Heart right ventricle (tissue), 16 donors: Measurements from ENCODE around the gene PRKN. TPM values are rescaled to one million over a fixed set of nuclear protein-coding genes. Genes with fewer than 3 reads are reported as not detected.
"Not testable (repeated sequence)": the region's sequence is repeated elsewhere in the genome, so short reads cannot be mapped to it uniquely, and the experiment has no call there.

Experiments used
- ATAC-seq, 8 donors: fragments of 200-7000 bp; cut with Tn5 transposase; one replicate each; pipeline ENCODE4 v1.9.1; 2020; ENCODE audit warnings: mild to moderate bottlenecking in 8 of 8, moderate library complexity in 8 of 8, moderate number of reproducible peaks in 1 of 8
- DNase-seq, 2 donors: peaks; one replicate each; pipeline ENCODE4 v3.0.0-alpha.2; 2020
- H3K27ac ChIP-seq, 10 donors: fragments of 200-600 bp; sonication (generic) in 2 of 10; one replicate each; pipeline versions ENCODE4 v1.5.0 to v1.8.0; 2020 to 2022; ENCODE audit warnings: mild to moderate bottlenecking in 3 of 10
- H3K27me3 ChIP-seq, 7 donors: fragments of 200-600 bp; one replicate each; pipeline ENCODE4 v1.8.0; 2021 to 2022; ENCODE audit warnings: mild to moderate bottlenecking in 2 of 7
- H3K36me3 ChIP-seq, 9 donors: fragments of 200-600 bp; sonication (generic) in 1 of 9; one replicate each; pipeline versions ENCODE4 v1.5.0 to v1.8.0; 2020 to 2022; ENCODE audit warnings: mild to moderate bottlenecking in 2 of 9
- H3K4me1 ChIP-seq, 9 donors: fragments of 200-600 bp; sonication (generic) in 1 of 9; one replicate each; pipeline versions ENCODE4 v1.5.0 to v1.8.0; 2020 to 2022; ENCODE audit warnings: mild to moderate bottlenecking in 4 of 9
- H3K4me3 ChIP-seq, 10 donors: fragments of 200-600 bp; sonication (generic) in 2 of 10; one replicate each; pipeline versions ENCODE4 v1.5.0 to v1.8.0; 2020 to 2022; ENCODE audit warnings: mild to moderate bottlenecking in 7 of 10, moderate library complexity in 2 of 10
- H3K9me3 ChIP-seq, 11 donors: fragments of 200-600 bp in 10 of 11; sonication (generic) in 2 of 11; one replicate each; pipeline versions ENCODE4 v1.5.0 to v1.8.0; 2013 to 2022; ENCODE audit warnings: mild to moderate bottlenecking in 2 of 11, control low read depth in 1 of 11, moderate library complexity in 1 of 11
- CTCF ChIP-seq, 9 donors: fragments of 200-600 bp; sonication (generic) in 2 of 9; IDR thresholded peaks; one replicate each; pipeline versions ENCODE4 v1.5.0 to v1.8.0; 2021 to 2022; ENCODE audit warnings: antibody characterized with exemption in 9 of 9, mild to moderate bottlenecking in 5 of 9, moderate library complexity in 1 of 9
- WGBS, 2 donors: extraction: QIAGEN DNeasy Blood & Tissue Kit; methylation state at CpG; one replicate each; pipeline ENCODE4 v1.1.7; 2013; ENCODE audit warnings: inconsistent platforms in 1 of 2; 5-methylcytosine and 5-hydroxymethylcytosine counted together
- intact Hi-C, 10 donors: fragments of 100-400 bp; cut with DNase I; formaldehyde crosslinking; loops; one replicate each; pipeline versions ENCODE4 v1.11.1 to v1.14.2; 2022
- polyA plus RNA-seq, 2 donors: library from polyadenylated mRNA; stranded (reverse); fragments of 200-250 nt; gene quantifications; one replicate each; pipeline ENCODE4 v1.2.3, GENCODE V29; 2013
- total RNA-seq, 10 donors: library from RNA; stranded (reverse); fragmentation: NEBNext Ultra II Directional in 3 of 10; extraction: Animal tissue kit (Norgen Biotek cat#: 25700) in 3 of 10; gene quantifications; one replicate each; pipeline versions ENCODE4 v1.2.1 to v1.2.4, GENCODE V29; 2021 to 2023
- donor health status: Arrhythmogenic right ventricular cardiomyopathy.
- donor health status: ischemic (EF 13 %, LVEDD 7.1; RV severe dilation, severe dysfunction).
- donor health status: healthy with polysubstance abuse.
- donor health status: DM: no; HTN: yes; CAD: no.
- donor health status: DM: no; HTN: no; CAD: no.
- donor health status: ischemic (EF 25% LVEDD 6.9; RV normal size, moderate dysfunction).
- donor health status: ischemic (EF 25% LVEDD 5.7; RV mildly dilated, moderate dysfunction).
- donor health status: healthy.
- donor health status: DM: yes; HTN: yes; CAD: no.
- donor health status: Ischemic cardiomyopathy.
- donor health status: ischemic (EF 35%, LVEDD 5.7; RV mildly dilated, moderate dysfunction).
- donor health status: nonischemic (EF 11% LVEDD 7.7; RV severe dilation, severe dysfunction).
- donor health status: DM: yes; HTN: yes; CAD: no.
- donor health status: PGD.
- donor health status: ischemic (EF 29% LVEDD 5.4; RV normal size, mild dysfunction).
- donor health status: nonischemic (EF 23%, LVEDD 6.1; RV moderate dilation, normal function).

PRKN gene
- total and polyA plus RNA-seq, 12 donors: 2.3 to 27.7 (median 26.3) TPM

GRCh38 chr6:162680367-162680766 lies 47.2 kb downstream of the PRKN start:
- no peak overlapping the region for H3K4me3 ChIP-seq
- no peak for TF ChIP-seq CTCF (IDR thresholded peaks at IDR 0.05)
- ATAC-seq (no peak), DNase-seq (no peak)
- no peaks in the 10 kb centered on the region for H3K9me3 ChIP-seq
- H3K27me3 ChIP-seq: no peaks in the 10 kb centered on the region
- no peak overlapping the region for H3K27ac ChIP-seq
- intact Hi-C loops: no loop called here
- peaks cover 0 to 26% (median 15%) of the 10 kb centered on the region in 9 donors for H3K4me1 ChIP-seq
- H3K36me3 ChIP-seq: no peaks in the 10 kb centered on the region

GRCh38 chr6:162679681-162680080 lies 47.9 kb downstream of the PRKN start:
- TF ChIP-seq CTCF (IDR thresholded peaks at IDR 0.05): no peak
- Histone ChIP-seq H3K36me3 (no peaks in the 10 kb centered on the region), H3K27me3 (no peaks in the 10 kb centered on the region), H3K4me1 (peaks cover 0 to 26% (median 15%) of the 10 kb centered on the region in 9 donors), H3K27ac (no peak overlapping the region), H3K4me3 (no peak overlapping the region), H3K9me3 (no peaks in the 10 kb centered on the region)
- WGBS, 2 donors: 77 to 81% methylated on average over 1 of the region's 1 CpG
- intact Hi-C loops: no loop called here
- DNase-seq: no peak
- ATAC-seq: no peak

- H3K4me1 ChIP-seq: peaks cover 0 to 20% (median 11%) of the 10 kb centered on the region in 9 donors
- H3K4me3 ChIP-seq, intact Hi-C loops, H3K9me3 ChIP-seq, ATAC-seq, DNase-seq, H3K27me3 ChIP-seq, H3K36me3 ChIP-seq, H3K27ac ChIP-seq: not testable (repeated sequence)
- 89 to 92% methylated on average over 7 of the region's 7 CpGs for WGBS, 2 donors
These were observed 48.7 kb downstream of the PRKN start for GRCh38 chr6:162678896-162679295.

GRCh38 chr6:162675503-162675902 lies 52.1 kb downstream of the PRKN start:
- intact Hi-C loops: no loop called here

More at GRCh38 chr6:162675503-162675902, 52.1 kb downstream of the PRKN start:
- no peaks in the 10 kb centered on the region for H3K9me3 ChIP-seq
- no peak overlapping the region for H3K27ac ChIP-seq
- ATAC-seq (no peak), DNase-seq (no peak)
- peaks cover 0 to 4% (median 0%) of the 10 kb centered on the region in 9 donors for H3K4me1 ChIP-seq
- TF ChIP-seq CTCF (IDR thresholded peaks at IDR 0.05): no peak
- no peaks in the 10 kb centered on the region for H3K36me3 ChIP-seq
- no peak overlapping the region for H3K4me3 ChIP-seq
- H3K27me3 ChIP-seq: no peaks in the 10 kb centered on the region
